ENCODE data around the gene MTCH1.

DNA sequence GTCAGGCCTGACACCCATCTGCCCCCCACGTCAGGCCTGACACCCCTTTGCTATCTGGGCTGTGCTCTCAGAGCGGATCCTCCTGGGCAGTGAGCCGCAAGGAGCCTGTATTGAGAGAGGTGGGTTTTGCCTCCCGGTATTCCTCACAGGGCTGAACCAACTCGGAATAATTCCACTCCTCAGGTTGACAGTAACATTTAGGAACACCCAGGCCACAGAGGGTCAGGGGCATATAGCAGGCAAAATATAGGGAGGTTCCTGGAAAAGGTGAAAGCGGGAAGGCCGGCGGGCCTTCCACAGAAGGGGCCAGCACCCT, 12.7 kb upstream of the MTCH1 start:
- TF ChIP-seq, protein P1, sequence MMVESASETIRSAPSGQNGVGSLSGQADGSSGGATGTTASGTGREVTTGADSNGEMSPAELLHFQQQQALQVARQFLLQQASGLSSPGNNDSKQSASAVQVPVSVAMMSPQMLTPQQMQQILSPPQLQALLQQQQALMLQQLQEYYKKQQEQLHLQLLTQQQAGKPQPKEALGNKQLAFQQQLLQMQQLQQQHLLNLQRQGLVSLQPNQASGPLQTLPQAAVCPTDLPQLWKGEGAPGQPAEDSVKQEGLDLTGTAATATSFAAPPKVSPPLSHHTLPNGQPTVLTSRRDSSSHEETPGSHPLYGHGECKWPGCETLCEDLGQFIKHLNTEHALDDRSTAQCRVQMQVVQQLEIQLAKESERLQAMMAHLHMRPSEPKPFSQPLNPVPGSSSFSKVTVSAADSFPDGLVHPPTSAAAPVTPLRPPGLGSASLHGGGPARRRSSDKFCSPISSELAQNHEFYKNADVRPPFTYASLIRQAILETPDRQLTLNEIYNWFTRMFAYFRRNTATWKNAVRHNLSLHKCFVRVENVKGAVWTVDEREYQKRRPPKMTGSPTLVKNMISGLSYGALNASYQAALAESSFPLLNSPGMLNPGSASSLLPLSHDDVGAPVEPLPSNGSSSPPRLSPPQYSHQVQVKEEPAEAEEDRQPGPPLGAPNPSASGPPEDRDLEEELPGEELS (CRISPR knock-in tag; IDR thresholded peaks at IDR 0.05; ENCODE audit: borderline replicate concordance) = no peak
- TF ChIP-seq FOXA1 (IDR thresholded peaks at IDR 0.05; ENCODE audit: borderline replicate concordance) (no peak), HDAC8 (tag; IDR thresholded peaks at IDR 0.05) (no peak)
